Measurements from ENCODE around the gene CHRNA3.
A peak's percentile ranks its signal among the peaks of the same experiment; 100 is the strongest.

CHRNA3 gene

DNA sequence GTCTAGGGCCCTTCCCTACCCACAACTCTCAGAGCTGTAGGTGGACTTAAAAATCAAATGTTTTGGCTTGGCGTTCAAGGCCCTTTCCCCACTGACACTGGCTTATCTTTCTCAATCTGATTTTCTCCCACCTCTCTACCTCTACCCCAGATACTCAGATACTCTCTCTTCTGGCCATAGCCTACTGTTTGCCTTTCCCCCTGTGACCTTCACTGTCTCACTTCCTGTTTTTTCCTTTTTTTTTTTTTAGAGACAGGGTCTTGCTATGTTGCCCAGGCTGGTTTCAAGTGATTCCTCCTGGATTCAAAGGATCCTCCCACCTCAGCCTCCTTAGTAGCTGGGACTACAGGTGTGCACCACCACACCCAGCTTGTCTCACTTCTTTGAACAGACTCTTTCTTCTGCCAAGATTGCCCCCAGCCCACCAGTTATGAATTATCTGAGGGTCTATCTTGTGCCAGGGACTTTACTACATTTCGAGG lies 15.6 kb upstream of the CHRNA3 start:
- no peak for DNase-seq (ENCODE audit: low read depth in 2 of 2)

GRCh38 chr15:78635346-78635745 lies 14.6 kb upstream of the CHRNA3 start:
- DNase-seq (ENCODE audit: low read depth in 2 of 2): no peak

- DNase-seq (ENCODE audit: low read depth in 2 of 2): no peak
Measured at GRCh38 chr15:78634210-78635145, 13.7 kb upstream of the CHRNA3 start.

GRCh38 chr15:78633348-78633747 lies 12.6 kb upstream of the CHRNA3 start:
- no peak for DNase-seq (ENCODE audit: low read depth in 2 of 2)

- no peak for DNase-seq (ENCODE audit: low read depth in 2 of 2)
Measured at GRCh38 chr15:78630886-78631633, 10.3 kb upstream of the CHRNA3 start.

DNA sequence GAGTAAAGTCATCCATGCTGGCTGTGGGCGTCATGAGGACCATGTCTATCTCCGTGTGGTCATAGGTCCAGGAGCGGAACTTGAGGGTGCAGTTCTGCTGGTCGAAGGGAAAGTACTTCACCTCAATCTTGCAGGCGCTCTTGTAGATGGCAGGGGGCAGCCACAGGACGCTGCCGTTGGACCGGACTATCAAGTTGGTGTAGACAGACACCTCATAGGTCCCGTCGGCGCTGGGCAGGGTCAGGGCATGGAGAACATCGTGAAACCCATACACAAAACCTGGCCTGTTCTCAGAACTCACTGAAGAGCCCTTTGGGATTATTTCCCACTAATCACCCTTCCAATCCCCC lies 8.9 kb upstream of the CHRNA3 start:
- no peak for DNase-seq (ENCODE audit: low read depth in 2 of 2)

GRCh38 chr15:78629031-78629715 lies 8.4 kb upstream of the CHRNA3 start:
- no peak for DNase-seq (ENCODE audit: low read depth in 2 of 2)

- DNase-seq (ENCODE audit: low read depth in 2 of 2): no peak
Measured at GRCh38 chr15:78628227-78628626, 7.4 kb upstream of the CHRNA3 start.

DNA sequence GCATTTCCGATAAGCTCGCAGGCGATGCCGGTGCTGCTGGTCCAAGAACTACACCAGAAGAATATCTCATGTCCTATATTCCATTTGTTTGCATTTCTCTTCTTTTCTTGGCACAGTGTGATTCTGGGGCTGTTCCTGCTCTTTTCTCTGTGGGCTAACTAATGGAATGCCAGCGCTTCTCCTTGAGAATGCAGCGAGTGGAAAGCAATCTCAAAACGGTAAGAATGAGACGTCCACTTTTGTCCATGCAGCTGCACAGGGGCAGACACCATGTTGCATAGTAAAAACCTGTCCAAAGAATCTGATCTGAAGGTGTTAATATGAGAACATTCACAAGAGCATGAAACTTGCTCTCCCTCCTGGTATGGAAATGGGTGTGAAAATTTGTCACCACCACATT lies 6.6 kb upstream of the CHRNA3 start:
- no peak for DNase-seq (ENCODE audit: low read depth in 2 of 2)

DNA sequence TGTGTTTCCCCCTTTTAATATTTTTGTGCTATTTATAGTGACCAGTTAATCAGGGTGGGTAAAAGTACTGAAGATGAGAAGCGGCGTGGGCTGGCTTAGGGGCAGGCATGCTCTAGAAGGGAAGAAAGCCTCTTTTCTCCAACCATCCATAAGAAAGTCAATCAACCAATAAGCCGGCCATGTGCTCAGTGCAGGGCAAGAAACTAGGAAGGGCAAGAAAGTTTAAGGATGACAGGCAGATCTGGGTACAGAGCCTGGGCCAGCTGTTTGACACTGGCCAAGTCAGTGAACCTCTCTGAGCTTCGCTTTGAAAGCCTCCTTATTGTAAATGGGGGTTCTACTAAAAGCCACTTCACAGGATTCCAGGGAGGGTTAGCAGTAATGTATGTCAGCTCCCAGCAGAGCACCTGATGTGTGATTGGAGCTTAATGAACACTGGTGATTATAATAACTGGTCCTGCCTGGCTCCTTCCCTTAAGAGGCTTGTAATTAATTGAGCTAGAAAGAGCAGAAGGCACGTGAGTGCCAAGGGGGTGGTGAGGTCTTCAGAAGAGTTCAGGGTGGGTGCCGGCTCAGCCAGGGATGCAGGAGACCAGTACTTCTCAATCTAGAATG lies 5.7 kb upstream of the CHRNA3 start:
- no peak for DNase-seq (ENCODE audit: low read depth in 2 of 2)

GRCh38 chr15:78625606-78626280 lies 4.9 kb upstream of the CHRNA3 start:
- no peak for DNase-seq (ENCODE audit: low read depth in 2 of 2)

DNA sequence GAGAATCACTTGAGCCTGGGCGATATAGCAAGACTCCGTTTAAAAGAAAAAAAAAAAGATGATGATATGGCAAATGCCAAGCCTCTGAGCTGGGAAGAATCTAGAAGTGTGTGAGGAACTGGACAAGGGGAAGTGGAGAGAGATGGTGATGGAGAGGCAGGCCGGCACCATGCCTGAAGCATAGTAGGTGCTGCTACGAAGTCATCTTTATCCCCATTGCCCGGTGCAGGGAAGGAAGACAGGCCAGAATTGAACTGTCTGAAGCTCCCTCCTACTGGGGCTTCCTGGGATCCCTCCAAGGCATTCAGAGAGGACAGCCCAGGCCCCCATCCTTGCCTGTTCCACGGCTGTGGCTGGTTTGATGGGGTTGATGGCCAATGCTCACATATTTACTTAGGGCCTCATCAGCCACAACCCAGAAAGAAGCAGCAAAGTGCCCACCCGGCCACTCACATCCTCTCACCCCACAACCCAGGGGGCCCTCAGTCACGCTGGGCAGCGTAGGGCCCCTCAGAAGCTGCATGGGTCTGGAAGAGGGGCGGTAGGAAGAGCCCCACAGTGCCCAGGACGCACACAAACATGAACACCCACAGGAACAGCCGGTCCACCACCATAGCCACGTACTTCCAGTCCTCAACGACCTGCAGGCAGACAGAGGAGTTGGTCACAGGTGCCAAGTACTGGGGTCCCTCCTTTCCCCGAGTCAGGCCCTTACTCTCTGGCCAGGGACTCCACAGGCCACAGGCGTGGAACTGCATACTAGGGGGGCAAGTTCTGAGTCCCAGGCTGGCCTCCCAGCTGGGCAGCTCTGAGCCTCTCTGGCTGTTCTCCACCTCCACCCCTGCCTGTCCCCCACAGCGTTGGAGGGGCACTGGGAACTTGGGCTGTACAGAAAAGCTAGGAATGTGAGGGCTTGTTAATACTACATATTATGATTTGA lies 4.1 kb upstream of the CHRNA3 start:
- DNase-seq (ENCODE audit: low read depth in 2 of 2): no peak

- DNase-seq (ENCODE audit: low read depth in 2 of 2): no peak
Measured at GRCh38 chr15:78623786-78624497, 3.1 kb upstream of the CHRNA3 start.

GRCh38 chr15:78621810-78622402 lies 1.1 kb upstream of the CHRNA3 start:
- no peak for DNase-seq (ENCODE audit: low read depth in 2 of 2)

GRCh38 chr15:78620021-78620526 lies 722 bp downstream of the CHRNA3 start:
- DNase-seq (ENCODE audit: low read depth in 2 of 2): no peak

- no peak for DNase-seq (ENCODE audit: low read depth in 2 of 2)
Measured at GRCh38 chr15:78619022-78619950, 1.5 kb downstream of the CHRNA3 start.

DNA sequence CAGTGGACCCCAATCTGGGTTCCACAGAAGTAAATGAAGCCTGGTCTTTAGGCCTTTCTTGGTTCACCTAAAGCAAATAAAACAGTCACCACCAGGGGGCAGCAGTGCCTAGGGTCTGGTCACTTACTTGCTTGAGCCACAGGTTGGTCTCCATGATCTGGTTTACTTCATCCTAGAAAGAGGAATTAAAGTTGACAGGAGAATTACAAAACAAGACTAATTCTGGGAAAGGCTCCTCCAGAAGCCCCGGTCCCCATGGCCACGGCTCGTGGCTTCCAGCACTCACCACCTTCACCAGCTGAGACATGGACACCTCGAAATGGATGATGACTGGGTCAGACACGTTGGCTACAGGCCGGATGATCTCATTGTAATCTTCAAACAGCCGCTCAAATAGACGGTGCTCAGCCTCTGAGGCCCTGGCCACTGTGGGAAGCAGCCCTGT lies 2.3 kb downstream of the CHRNA3 start:
- DNase-seq (ENCODE audit: low read depth in 2 of 2): peak; percentile 58 to 66

GRCh38 chr15:78618064-78618463 lies 2.7 kb downstream of the CHRNA3 start:
- DNase-seq (ENCODE audit: low read depth in 2 of 2): no peak
